ENCODE data around the gene MAP3K10.

MAP3K10 gene

DNA sequence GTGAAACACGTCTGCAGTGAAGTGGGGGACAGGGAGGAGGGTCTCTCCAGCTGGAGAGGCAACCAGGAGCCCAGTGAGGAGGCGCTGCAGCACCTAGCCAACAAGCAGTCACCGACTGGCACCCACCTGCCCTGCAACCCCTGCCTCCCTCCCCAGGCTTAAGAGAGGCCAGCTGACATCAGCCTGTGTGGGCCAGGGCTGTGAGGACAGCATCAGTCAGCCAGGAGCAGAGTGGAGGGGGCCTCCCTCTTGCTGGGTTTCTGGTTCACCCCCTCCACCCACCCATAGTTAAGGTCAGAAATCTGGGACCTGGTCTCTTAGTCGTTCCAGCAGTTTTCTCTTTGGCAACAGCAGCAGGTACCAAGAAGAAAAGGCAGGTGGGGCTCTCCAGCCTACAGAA, 60.8 kb downstream of the MAP3K10 start:
- no peak for DNase-seq

DNA sequence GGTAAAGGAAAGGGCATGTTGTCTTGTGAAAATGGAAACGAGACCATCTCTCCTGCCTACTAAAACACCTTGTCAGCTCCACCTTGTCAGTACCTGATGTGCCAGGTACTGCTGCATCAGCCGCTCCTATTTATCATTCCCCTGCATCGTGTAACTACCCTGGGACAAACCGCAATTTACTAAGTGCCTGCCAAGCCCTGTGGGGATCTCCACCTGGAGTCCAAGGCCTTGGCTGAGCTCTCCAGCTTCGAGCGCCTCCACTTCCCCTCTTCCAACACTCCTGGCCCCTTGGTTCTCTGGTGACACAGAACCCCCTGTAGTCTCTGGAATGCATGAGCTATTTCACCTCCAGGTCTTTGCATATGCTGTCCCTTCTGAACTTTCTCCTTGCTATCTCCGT, 61.2 kb downstream of the MAP3K10 start:
- no peak for DNase-seq

- no peak for DNase-seq
Measured at GRCh38 chr19:40253611-40254092, 62.4 kb downstream of the MAP3K10 start.

DNA sequence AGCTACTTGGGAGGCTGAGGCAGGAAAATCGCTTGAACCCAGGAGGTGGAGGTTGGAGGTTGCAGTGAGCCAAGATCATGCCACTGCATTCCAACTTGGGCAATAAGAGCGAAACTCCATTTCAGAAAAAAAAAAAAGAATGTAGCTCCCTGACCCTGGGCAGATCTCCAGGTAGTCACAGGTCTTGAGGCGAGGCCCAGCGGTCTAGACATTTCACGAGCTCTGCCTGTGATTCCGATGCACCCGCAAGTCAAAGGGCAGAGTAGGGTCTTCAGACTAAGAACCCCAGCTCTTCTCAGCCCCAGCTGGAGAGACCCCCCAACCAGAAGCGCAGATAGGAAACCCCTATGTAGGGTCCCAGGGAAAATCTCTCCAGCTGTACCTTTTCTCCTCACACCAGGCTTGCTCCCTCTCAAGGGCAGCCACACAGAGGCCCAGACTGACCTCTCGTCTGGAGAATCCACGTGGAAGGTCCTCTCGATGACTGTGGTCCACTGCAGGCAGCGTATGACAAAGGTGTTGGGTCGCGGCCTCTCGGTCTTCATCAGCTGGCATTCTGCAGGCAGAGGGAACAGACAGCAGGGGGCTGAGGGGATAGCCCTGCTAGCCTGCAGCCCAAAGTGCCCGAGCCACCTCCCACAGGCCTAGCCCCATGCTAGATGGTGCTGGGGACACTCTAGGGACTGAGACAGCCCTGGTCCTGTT, 63.6 kb downstream of the MAP3K10 start:
- no peak for DNase-seq

DNA sequence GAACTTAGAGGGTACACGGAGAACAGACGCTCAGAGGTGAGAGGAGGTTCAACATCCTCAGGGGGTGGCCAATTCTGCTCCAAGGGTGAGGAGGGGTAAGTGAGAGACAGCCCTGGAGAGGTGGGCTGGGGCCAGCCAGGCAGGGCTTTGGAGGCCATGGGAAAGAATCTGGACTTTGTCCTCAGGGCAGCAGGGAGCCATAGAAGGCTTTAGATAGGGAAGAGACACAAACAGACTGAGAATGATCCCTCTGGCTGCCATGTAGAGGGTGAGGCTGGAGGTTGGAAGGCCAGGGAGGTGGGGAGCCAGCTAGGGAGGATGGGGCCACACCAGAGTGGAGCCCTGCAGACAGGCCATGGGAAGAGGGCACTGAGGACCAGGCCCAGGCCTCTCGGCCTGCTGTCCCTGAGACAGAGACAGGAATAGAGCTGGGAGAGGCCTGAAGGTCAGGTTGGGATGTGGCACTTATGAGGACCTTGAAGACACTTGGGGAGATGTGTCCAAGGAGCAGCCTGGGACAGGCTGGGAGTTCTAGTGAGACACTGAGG, 64.5 kb downstream of the MAP3K10 start:
- DNase-seq = no peak

DNA sequence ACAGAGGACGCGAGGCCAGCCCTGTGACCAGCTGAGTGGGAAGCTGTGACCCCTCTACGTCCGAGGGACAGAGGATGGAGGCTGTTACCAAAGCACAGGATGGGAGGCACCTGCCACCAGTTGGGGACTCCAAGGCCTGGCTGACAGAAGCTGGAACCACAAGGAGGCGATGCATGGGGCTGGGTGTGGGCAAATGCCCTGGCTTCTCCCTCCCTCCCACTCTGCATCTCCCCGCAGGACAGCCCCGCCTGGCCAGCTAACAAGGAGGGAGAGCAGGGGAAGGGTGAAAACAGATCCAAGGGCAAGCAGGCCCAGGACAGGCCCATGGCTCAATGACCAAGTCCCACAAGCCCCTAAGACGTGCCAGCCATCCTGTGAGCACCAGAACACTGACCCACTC, 65.3 kb downstream of the MAP3K10 start:
- no peak for DNase-seq

DNA sequence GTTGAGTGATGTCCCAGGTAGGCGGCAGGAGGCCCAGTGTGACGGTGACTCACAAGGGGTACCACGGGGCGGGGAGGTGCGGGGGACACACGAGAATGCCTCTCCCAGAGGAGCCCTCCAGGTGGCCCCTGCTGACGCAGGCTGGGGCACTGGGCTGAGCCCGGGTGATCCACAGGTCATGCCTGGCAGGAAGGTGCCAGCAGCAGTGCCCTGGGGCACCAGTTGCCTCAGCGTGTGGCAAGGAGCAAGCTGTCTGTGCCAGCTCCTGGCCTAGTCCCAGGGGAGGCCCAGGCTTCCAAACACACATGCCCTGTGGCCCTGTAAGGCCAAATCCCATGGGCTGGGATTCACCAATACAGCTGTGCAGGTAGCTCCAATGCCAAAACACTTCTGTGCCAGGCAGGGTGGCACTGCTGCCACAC, 65.9 kb downstream of the MAP3K10 start:
- no peak for DNase-seq

DNA sequence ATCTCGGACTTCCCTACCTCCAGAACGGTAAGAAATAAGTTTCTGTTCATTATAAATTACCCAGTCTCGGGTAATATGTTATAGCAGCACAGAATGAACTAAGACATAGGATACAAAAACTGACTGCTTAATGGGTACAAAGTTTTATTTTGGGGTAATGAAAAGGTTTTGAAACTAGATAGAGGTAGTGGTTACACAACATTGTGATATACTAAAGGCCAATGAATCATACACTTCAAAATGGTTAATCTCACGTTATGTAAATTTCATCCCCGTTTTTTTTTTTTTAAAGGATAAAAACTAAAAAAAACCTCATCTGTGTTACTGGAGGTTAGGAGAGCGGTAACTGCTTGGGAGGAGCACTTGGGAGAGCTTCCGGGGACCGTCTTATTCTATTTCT, 70.4 kb downstream of the MAP3K10 start:
- no peak for DNase-seq

- DNase-seq = no peak
Measured at GRCh38 chr19:40262422-40262821, 71.2 kb downstream of the MAP3K10 start.

GRCh38 chr19:40263440-40264313, 72.5 kb downstream of the MAP3K10 start:
- DNase-seq = no peak

- no peak for DNase-seq
Measured at GRCh38 chr19:40264314-40265054, 73.3 kb downstream of the MAP3K10 start.
